GM12878 (cell line): ENCODE results near the gene TRUB2. TPM values are rescaled to one million over a fixed set of nuclear protein-coding genes. Genes with fewer than 3 reads are reported as not detected.

Experiments
- ATAC-seq: fragments of 200-7000 bp; cut with Tn5 transposase; 3 replicates; pipeline ENCODE4 v1.9.1; 2020; ENCODE audit warnings: mild to moderate bottlenecking, moderate library complexity
- BruUV-seq: library from RNA; stranded (reverse); fragments of 400-500 nt; replicated peaks from 2 replicates; lab custom pipeline; 2021; lab: Mats Ljungman, UMichigan
- CTCF ChIA-PET: fragments of 300-600 bp; sonication (Branson Sonifier 250); formaldehyde crosslinking; extraction: SDS; loops from one replicate; lab custom pipeline; 2021; ENCODE audit warnings: inconsistent platforms; lab: Yijun Ruan, JAX
- POLR2A ChIA-PET: fragments of 350-600 bp; formaldehyde crosslinking; extraction: SDS; loops from one replicate; lab custom pipeline; 2021; ENCODE audit warnings: inconsistent platforms; lab: Charles Lee
- RAD21 ChIA-PET: fragments of 300-600 bp; sonication (Branson Sonifier 250); formaldehyde crosslinking; loops from one replicate; lab custom pipeline; 2023; ENCODE audit warnings: antibody characterized with exemption; ENCODE audit not compliant: unreplicated experiment; lab: Charles Lee
- SMC1A ChIA-PET: fragments of 300-600 bp; sonication (Branson Sonifier 250); formaldehyde crosslinking; loops from one replicate; lab custom pipeline; 2023; ENCODE audit not compliant: unreplicated experiment, uncharacterized antibody; lab: Charles Lee
- DNase-seq: peaks from one replicate; pipeline ENCODE4 v3.0.0-alpha.2; 2011; ENCODE audit warnings: low read depth, low spot score
- FAIRE-seq: peaks from 3 replicates; lab custom pipeline; 2011; peaks lifted over from hg19 to GRCh38; lab: Jason Lieb, UNC
- H2AFZ ChIP-seq: 2 replicates; pipeline ENCODE4 v1.6.0; 2011; ENCODE audit warnings: low read depth, low read length, control low read depth; ENCODE audit not compliant: control insufficient read depth
- H3K27ac ChIP-seq: 2 replicates; pipeline ENCODE4 v1.5.1; 2011; ENCODE audit warnings: control low read depth; ENCODE audit not compliant: control insufficient read depth, insufficient read depth
- H3K27me3 ChIP-seq, 2 experiments: replicated peaks in 1 of 2; 2 replicates each; pipeline versions ENCODE4 v1.6.0 to v1.6.1; 2011; ENCODE audit warnings: low read length in 1 of 2; ENCODE audit not compliant: control insufficient read depth in 2 of 2, insufficient read depth in 2 of 2
- H3K36me3 ChIP-seq, 2 experiments: 2 replicates each; pipeline ENCODE4 v1.5.1; 2011; ENCODE audit warnings: low read length in 1 of 2; ENCODE audit not compliant: control insufficient read depth in 2 of 2, insufficient read depth in 2 of 2
- H3K4me1 ChIP-seq: 2 replicates; pipeline ENCODE4 v1.6.1; 2011; ENCODE audit warnings: mild to moderate bottlenecking, low read length, moderate library complexity, mixed read lengths; ENCODE audit not compliant: control insufficient read depth, insufficient read depth
- H3K4me2 ChIP-seq: 2 replicates; pipeline ENCODE4 v1.6.0; 2011; ENCODE audit warnings: control low read depth; ENCODE audit not compliant: control insufficient read depth, insufficient read depth
- H3K4me3 ChIP-seq: fragments of 200-600 bp; sonication (generic); 2 replicates; pipeline ENCODE4 v1.5.1; 2016
- H3K79me2 ChIP-seq: 2 replicates; pipeline ENCODE4 v1.6.0; 2011; ENCODE audit warnings: low read length; ENCODE audit not compliant: control insufficient read depth, insufficient read depth
- H3K9ac ChIP-seq: 2 replicates; pipeline ENCODE4 v1.8.0; 2011; ENCODE audit warnings: low read length, control low read depth, mixed read lengths; ENCODE audit not compliant: control insufficient read depth, insufficient read depth
- H3K9me3 ChIP-seq: replicated peaks from 3 replicates; pipeline ENCODE4 v1.5.1; 2011; ENCODE audit warnings: mild to moderate bottlenecking, low read length; ENCODE audit not compliant: control insufficient read depth, insufficient read depth
- H4K20me1 ChIP-seq: 2 replicates; pipeline ENCODE4 v1.6.0; 2011; ENCODE audit not compliant: control insufficient read depth, insufficient read depth
- CHD1 ChIP-seq: IDR thresholded peaks from 2 replicates; pipeline ENCODE4 v1.6.1; 2012; ENCODE audit warnings: low read depth, low read length, improper control_type of control experiment
- CHD2 ChIP-seq: IDR thresholded peaks from 2 replicates; pipeline ENCODE4 v1.6.1; 2011; ENCODE audit warnings: low read depth, low read length, improper control_type of control experiment, borderline replicate concordance
- DPF2 ChIP-seq: fragments of 450-650 bp; IDR thresholded peaks from 2 replicates; pipeline ENCODE4 v1.6.1; 2017; ENCODE audit warnings: mild to moderate bottlenecking
- LARP7 ChIP-seq: fragments of 450-650 bp; IDR thresholded peaks from 2 replicates; pipeline ENCODE4 v1.6.1; 2017; ENCODE audit warnings: mild to moderate bottlenecking
- POU2F2 ChIP-seq: IDR thresholded peaks from 3 replicates; pipeline ENCODE4 v1.6.1; 2011; ENCODE audit warnings: low read depth, mild to moderate bottlenecking, low read length, borderline replicate concordance
- SRF ChIP-seq, 2 experiments: IDR thresholded peaks; 2 replicates each; pipeline ENCODE4 v1.6.1; 2011; ENCODE audit warnings: low read depth in 2 of 2, low read length in 2 of 2, mild to moderate bottlenecking in 1 of 2, moderate library complexity in 1 of 2
- STAT1 ChIP-seq: fragments of 450-650 bp; conservative IDR thresholded peaks from 2 replicates; pipeline ENCODE4 v1.6.1; 2014; ENCODE audit warnings: antibody characterized with exemption, mild to moderate bottlenecking
- USF2 ChIP-seq: IDR thresholded peaks from 2 replicates; pipeline ENCODE4 v1.6.1; 2011; ENCODE audit warnings: low read depth, low read length, improper control_type of control experiment, borderline replicate concordance
- ZBED1 ChIP-seq: IDR thresholded peaks from 2 replicates; pipeline ENCODE4 v1.6.1; 2016; ENCODE audit warnings: borderline replicate concordance
- ZNF592 ChIP-seq: fragments of 450-650 bp; IDR thresholded peaks from 2 replicates; pipeline ENCODE4 v1.6.1; 2017; ENCODE audit warnings: mild to moderate bottlenecking, moderate library complexity
- ZNF622 ChIP-seq: fragments of 450-650 bp; IDR thresholded peaks from 2 replicates; pipeline ENCODE4 v1.6.1; 2017; ENCODE audit warnings: mild to moderate bottlenecking, inconsistent platforms
- ZNF687 ChIP-seq: fragments of 450-650 bp; IDR thresholded peaks from 2 replicates; pipeline ENCODE4 v1.6.1; 2017; ENCODE audit warnings: mild to moderate bottlenecking, moderate library complexity
- WGBS: methylation state at CpG from one replicate; pipeline ENCODE4 v1.1.6; 2016; ENCODE audit warnings: low lambda C conversion rate; ENCODE audit not compliant: insufficient replicate concordance, insufficient coverage; ENCODE audit errors: missing lambda C conversion rate; 5-methylcytosine and 5-hydroxymethylcytosine counted together
- in situ Hi-C: fragments of 300-500 bp; cut with MboI; formaldehyde crosslinking; loops from 9 replicates; pipeline ENCODE4 v1.14.3; 2018; ENCODE audit warnings: mixed read lengths
- intact Hi-C: fragments of 100-400 bp; cut with micrococcal nuclease; formaldehyde crosslinking; loops from one replicate; pipeline ENCODE4 v1.14.2; 2022; ENCODE audit not compliant: unreplicated experiment
- polyA plus RNA-seq, 11 experiments: library from polyadenylated mRNA; depleted of rRNA in 4 of 11; unstranded in 6 of 11; stranded (reverse) in 5 of 11; fragments of >200 nt; fragmentation: Nextera tagmentation in 4 of 11; fragmentation: Illumina TruSeq in 1 of 11; extraction: Ambion mirVana in 4 of 11; extraction: Trizol in 1 of 11; gene quantifications; 1 replicate in 1 of 11; 2 replicates in 10 of 11; pipeline versions ENCODE4 v1.2.1 to v1.2.3, GENCODE V29; 2011 to 2016; ENCODE audit warnings: inconsistent platforms in 2 of 11, missing spikeins in 2 of 11, low read depth in 1 of 11
- total RNA-seq, 4 experiments: library from RNA; depleted of rRNA in 3 of 4; stranded (reverse); fragments of >200 nt in 3 of 4; fragmentation: Illumina TruSeq in 1 of 4; extraction: Trizol in 1 of 4; gene quantifications; 2 replicates each; pipeline versions ENCODE4 v1.2.1 to v1.2.3, GENCODE V29; 2013 to 2021

The TRUB2 gene
- total and polyA plus RNA-seq, 10 of the 15 experiments (the other 5 are each of a cell fraction or from before 2014, with no cell fraction given) = 2.8 to 70.5 (median 37.2) TPM

- Histone ChIP-seq H2AFZ (no peak overlapping the region), H3K9ac (no peak overlapping the region), H3K27me3 (no peaks in the 10 kb centered on the region), H3K4me2 (no peak overlapping the region), H3K4me1 (no peaks in the 10 kb centered on the region), H3K79me2 (peaks cover 29% of the 10 kb centered on the region), H3K4me3 (no peak overlapping the region), H3K36me3 (no peaks in the 10 kb centered on the region), H3K27ac (no peak overlapping the region), H4K20me1 (no peaks in the 10 kb centered on the region), H3K9me3 (no peaks in the 10 kb centered on the region)
- ChIA-PET SMC1A (no interaction called here), RAD21 (interaction anchor here (2.7 kb wide), 1 partner anchor 51 kb away, joined by 11 read pairs; the partner anchor contains the start of gene CERCAM), CTCF (interaction anchor here (1.0 to 4.0 kb wide), 2 partner anchors 7 to 51 kb away, joined by 4 to 61 read pairs; no protein-coding TSS in a partner anchor), POLR2A (interaction anchor here (0.9 kb wide), 1 partner anchor 50 kb away, joined by 3 read pairs; no protein-coding TSS in a partner anchor)
- in situ Hi-C loops = no loop called here
- intact Hi-C loops = no loop called here
- TF ChIP-seq POU2F2 (no peak), USF2 (no peak), SRF (IDR thresholded peaks at IDR 0.05; ENCODE audit: low read depth in 2 of 2, low read length in 2 of 2) (no peak), STAT1 (no peak), ZNF622 (no peak), DPF2 (no peak), ZNF687 (no peak), ZNF592 (no peak), LARP7 (no peak), CHD2 (no peak), ZBED1 (no peak), CHD1 (no peak)
- DNase-seq (no peak), ATAC-seq (no peak), FAIRE-seq (no peak)
- no TSS peak for BruUV-seq
- 74% methylated on average over 9 of the region's 9 CpGs for WGBS
These were observed 46.9 kb upstream of the TRUB2 start for GRCh38 chr9:128369024-128369706.
